HEK293T (cell line): ENCODE measurements around the gene ARHGAP25.

Experiments used
- CTCF ChIA-PET: fragments of 350-600 bp; formaldehyde crosslinking; extraction: SDS; loops from one replicate; lab custom pipeline; 2021; ENCODE audit warnings: antibody characterized with exemption, inconsistent platforms; lab: Yijun Ruan, JAX
- POLR2A ChIA-PET: fragments of 350-600 bp; formaldehyde crosslinking; extraction: SDS; loops from one replicate; lab custom pipeline; 2020; ENCODE audit warnings: antibody characterized with exemption, inconsistent platforms; lab: Yijun Ruan, JAX
- DNase-seq: peaks from one replicate; pipeline ENCODE4 v3.0.0; 2012; ENCODE audit warnings: mixed read lengths; ENCODE audit errors: extremely low spot score
- ARNT ChIP-seq: fragments of 450-650 bp; IDR thresholded peaks from 2 replicates; pipeline ENCODE4 v1.6.1; 2017; ENCODE audit warnings: mild to moderate bottlenecking
- BHLHE40 ChIP-seq: fragments of 450-650 bp; IDR thresholded peaks from 2 replicates; pipeline ENCODE4 v1.6.1; 2016; ENCODE audit warnings: mild to moderate bottlenecking, moderate library complexity, borderline replicate concordance
- CTBP1 ChIP-seq: fragments of 450-650 bp; IDR thresholded peaks from 2 replicates; pipeline ENCODE4 v1.6.1; 2016; ENCODE audit warnings: borderline replicate concordance
- ELF4 ChIP-seq: fragments of 450-650 bp; IDR thresholded peaks from 2 replicates; pipeline ENCODE4 v1.6.1; 2017; ENCODE audit warnings: antibody characterized with exemption
- FOXA1 ChIP-seq: fragments of 450-650 bp; IDR thresholded peaks from 2 replicates; pipeline ENCODE4 v1.6.1; 2016; ENCODE audit warnings: mild to moderate bottlenecking
- FOXK2 ChIP-seq: fragments of 450-650 bp; IDR thresholded peaks from 2 replicates; pipeline ENCODE4 v1.6.1; 2016; ENCODE audit warnings: mild to moderate bottlenecking
- FOXM1 ChIP-seq: fragments of 450-650 bp; IDR thresholded peaks from 2 replicates; pipeline ENCODE4 v1.6.1; 2017; ENCODE audit warnings: mild to moderate bottlenecking, borderline replicate concordance
- HDGF ChIP-seq: fragments of 450-650 bp; IDR thresholded peaks from 2 replicates; pipeline ENCODE4 v1.6.1; 2017; ENCODE audit warnings: antibody characterized with exemption, borderline replicate concordance
- L3MBTL2 ChIP-seq: fragments of 450-650 bp; conservative IDR thresholded peaks from 2 replicates; pipeline ENCODE4 v1.6.1; 2016; ENCODE audit warnings: mild to moderate bottlenecking
- LEF1 ChIP-seq: fragments of 450-650 bp; IDR thresholded peaks from 2 replicates; pipeline ENCODE4 v1.6.1; 2017; ENCODE audit warnings: mild to moderate bottlenecking, borderline replicate concordance
- NFRKB ChIP-seq: fragments of 450-650 bp; IDR thresholded peaks from 2 replicates; pipeline ENCODE4 v1.6.1; 2016; ENCODE audit warnings: mild to moderate bottlenecking, moderate library complexity
- SP1 ChIP-seq: fragments of 450-650 bp; IDR thresholded peaks from 2 replicates; pipeline ENCODE4 v1.6.1; 2017
- SUZ12 ChIP-seq: fragments of 450-650 bp; IDR thresholded peaks from 2 replicates; pipeline ENCODE4 v1.6.1; 2016; ENCODE audit warnings: mild to moderate bottlenecking
- TARDBP ChIP-seq: fragments of 450-650 bp; IDR thresholded peaks from 2 replicates; pipeline ENCODE4 v1.6.1; 2016
- ZNF384 ChIP-seq: fragments of 450-650 bp; IDR thresholded peaks from 2 replicates; pipeline ENCODE4 v1.6.1; 2016
- TF ChIP-seq, protein P1 (sequence below): fragments of 450-650 bp; IDR thresholded peaks from 2 replicates; pipeline ENCODE4 v1.6.1; 2016

The ARHGAP25 gene

DNA sequence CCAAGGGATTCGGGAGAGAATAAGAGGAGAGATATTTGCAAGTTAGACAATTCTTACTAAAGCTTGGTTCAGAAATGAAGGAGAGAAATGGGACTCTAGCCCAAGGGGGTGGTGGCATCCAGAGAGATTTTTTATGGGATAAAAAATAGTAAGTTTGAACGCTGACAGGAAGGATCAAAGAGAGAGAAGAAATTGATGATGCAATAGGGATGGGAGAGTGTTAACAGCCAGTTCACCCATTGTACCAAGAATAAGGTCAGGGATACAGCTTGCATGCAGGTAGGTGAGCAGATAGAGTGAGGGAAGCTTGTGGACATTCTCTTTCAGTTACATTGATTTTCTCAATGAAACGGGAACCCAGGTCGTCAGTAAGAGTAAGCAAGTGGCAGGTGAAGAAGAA lies 1.2 kb upstream of the ARHGAP25 start:
- TF ChIP-seq TARDBP (no peak), FOXA1 (no peak), ELF4 (no peak), NFRKB (no peak), L3MBTL2 (no peak), BHLHE40 (no peak), SUZ12 (no peak), ZNF384 (no peak), CTBP1 (no peak), FOXM1 (no peak), ARNT (no peak), HDGF (no peak), FOXK2 (no peak), SP1 (no peak), LEF1 (no peak)
- TF ChIP-seq, protein P1, sequence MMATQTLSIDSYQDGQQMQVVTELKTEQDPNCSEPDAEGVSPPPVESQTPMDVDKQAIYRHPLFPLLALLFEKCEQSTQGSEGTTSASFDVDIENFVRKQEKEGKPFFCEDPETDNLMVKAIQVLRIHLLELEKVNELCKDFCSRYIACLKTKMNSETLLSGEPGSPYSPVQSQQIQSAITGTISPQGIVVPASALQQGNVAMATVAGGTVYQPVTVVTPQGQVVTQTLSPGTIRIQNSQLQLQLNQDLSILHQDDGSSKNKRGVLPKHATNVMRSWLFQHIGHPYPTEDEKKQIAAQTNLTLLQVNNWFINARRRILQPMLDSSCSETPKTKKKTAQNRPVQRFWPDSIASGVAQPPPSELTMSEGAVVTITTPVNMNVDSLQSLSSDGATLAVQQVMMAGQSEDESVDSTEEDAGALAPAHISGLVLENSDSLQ: no peak
- CTCF ChIA-PET: no interaction called here
- POLR2A ChIA-PET: no interaction called here
- DNase-seq: no peak

DNA sequence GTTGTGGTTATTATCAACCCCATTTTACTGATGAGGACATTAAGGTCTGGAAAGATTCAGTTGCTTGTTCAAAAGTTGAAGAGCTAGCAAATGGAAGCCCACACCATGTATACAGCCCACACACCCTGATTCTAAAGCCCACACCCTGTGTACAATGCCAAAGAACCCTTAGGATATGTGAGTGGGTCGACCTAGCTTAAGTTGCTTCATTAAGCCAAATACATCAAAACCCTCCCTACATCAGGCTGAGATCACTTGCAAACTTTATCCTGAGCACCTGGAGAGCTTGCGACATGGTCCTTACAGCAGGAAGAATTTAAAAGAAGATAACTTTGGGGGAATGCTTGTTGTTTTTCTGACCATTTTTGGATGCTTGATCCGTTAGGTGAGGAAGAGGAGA lies 435 bp upstream of the ARHGAP25 start:
- ChIA-PET CTCF (interaction anchor here (0.9 kb wide), 1 partner anchor 271 kb away, joined by 4 read pairs; no protein-coding TSS in a partner anchor), POLR2A (no interaction called here)
- DNase-seq: no peak
- TF ChIP-seq LEF1 (no peak), ARNT (no peak), FOXK2 (no peak), BHLHE40 (no peak), CTBP1 (no peak), FOXM1 (no peak), ZNF384 (no peak), L3MBTL2 (no peak), TARDBP (no peak), SUZ12 (no peak), SP1 (no peak), FOXA1 (no peak), ELF4 (no peak), HDGF (no peak), NFRKB (no peak)
- TF ChIP-seq, protein P1: no peak

DNA sequence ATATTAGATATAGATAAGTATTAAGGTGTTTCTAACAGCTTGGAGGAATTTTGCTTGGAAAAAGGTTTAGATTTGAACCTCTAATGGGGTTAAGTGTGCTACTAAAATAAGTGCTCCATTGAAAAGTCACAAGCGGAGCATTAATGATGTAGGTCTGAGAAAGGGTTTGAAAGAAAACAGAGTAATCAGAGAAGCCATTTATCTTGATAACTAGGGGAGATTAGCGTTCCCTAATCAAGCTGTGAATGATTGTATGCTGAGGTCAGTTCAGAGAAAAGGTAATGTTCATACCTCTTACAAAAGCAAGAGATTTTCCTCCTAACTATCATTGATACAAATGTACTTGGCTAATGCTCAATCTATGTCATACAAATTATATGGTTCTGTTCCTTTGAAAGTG lies 1.5 kb downstream of the ARHGAP25 start:
- CTCF ChIA-PET: no interaction called here
- no peak for TF ChIP-seq BHLHE40
- TF ChIP-seq L3MBTL2: no peak
- no peak for TF ChIP-seq HDGF
- DNase-seq: no peak

DNA sequence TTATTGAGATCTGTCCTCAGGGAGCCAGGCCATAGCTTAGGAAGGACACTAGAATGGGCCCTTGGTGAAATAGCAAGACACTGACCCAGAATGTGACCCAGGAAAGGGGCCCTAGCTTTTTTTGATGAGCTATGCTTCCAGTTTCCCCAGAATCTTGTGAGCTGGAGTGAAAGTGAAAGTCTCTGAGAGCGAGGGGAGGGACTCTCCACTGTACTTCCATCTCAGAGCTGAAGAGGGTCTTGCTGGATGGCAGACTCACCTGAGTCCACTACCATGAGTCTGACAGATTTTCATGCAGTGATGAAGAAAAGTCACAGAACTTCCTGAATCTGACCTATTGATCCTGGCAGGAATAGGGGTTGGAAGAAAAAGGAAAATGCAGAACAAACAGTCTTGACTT lies 3.1 kb downstream of the ARHGAP25 start:
- ChIA-PET CTCF (interaction anchor here (1.2 kb wide), 1 partner anchor 14 kb away, joined by 4 read pairs; no protein-coding TSS in a partner anchor), POLR2A (no interaction called here)
- TF ChIP-seq CTBP1 (no peak), SUZ12 (no peak), HDGF (no peak), FOXK2 (no peak), TARDBP (no peak), BHLHE40 (no peak), SP1 (no peak), ARNT (no peak), LEF1 (no peak), FOXM1 (no peak), ZNF384 (no peak)
- TF ChIP-seq, protein P1: no peak
- DNase-seq: no peak

More for the DNA sequence above, 1.5 kb downstream of the ARHGAP25 start:
- POLR2A ChIA-PET: no interaction called here

DNA sequence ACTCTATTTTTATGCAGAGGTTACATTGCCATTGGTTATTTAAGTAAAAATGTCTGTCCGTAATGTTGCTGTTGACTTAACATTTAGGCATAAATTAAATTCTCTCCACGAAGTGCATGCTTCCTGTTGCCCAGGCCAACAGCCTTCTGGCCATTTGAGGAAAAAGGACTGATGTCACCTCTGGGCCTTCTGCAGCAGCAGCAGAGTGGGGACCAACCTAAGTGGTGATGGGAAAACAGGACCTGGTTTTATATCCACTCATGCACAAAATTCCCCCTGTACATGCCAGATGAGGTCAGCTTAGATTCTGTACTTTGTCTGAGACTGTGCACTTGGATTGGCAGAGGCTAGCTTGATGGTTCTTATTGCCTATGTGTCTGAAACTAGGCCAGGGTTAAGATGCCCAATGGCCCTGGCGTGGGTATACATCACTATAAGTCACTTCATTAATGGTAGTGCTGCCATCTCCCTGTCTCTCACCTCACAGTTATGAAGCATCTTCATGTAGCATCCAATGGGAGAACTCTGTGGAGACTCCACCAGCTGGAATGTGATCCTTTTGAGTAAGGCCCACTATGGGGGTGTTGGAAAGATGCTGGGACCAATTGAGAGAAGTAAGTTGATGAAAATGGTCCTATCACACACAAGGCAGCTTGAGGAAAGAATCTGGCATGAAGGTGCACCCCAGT lies 4.4 kb downstream of the ARHGAP25 start:
- no peak for DNase-seq
- CTCF ChIA-PET: interaction anchor here (0.9 to 1.2 kb wide), 3 partner anchors 12 to 186 kb away, joined by 3 to 6 read pairs (median 4); no protein-coding TSS in a partner anchor
- POLR2A ChIA-PET: no interaction called here
- TF ChIP-seq TARDBP: no peak
- TF ChIP-seq SP1: no peak
- no peak for TF ChIP-seq FOXK2
- no peak for TF ChIP-seq BHLHE40
- no peak for TF ChIP-seq ELF4
- TF ChIP-seq ARNT: no peak
- no peak for TF ChIP-seq L3MBTL2
- no peak for TF ChIP-seq HDGF
- no peak for TF ChIP-seq FOXA1
- TF ChIP-seq FOXM1: no peak
- no peak for TF ChIP-seq SUZ12
- no peak for TF ChIP-seq NFRKB
- TF ChIP-seq, protein P1: no peak
